B cell (primary cell): ENCODE measurements around the gene SULT1B1. TPM values are rescaled to one million over a fixed set of nuclear protein-coding genes. Genes with fewer than 3 reads are reported as not detected.

ENCODE experiments used
- ATAC-seq: fragments of 200-7000 bp; cut with Tn5 transposase; one replicate; pipeline ENCODE4 v1.10.0; 2021; ENCODE audit warnings: low read depth, mild to moderate bottlenecking, moderate number of reproducible peaks, moderate library complexity
- CTCF ChIA-PET: fragments of 350-600 bp; sonication (Branson Sonifier 250); formaldehyde crosslinking; loops from one replicate; lab custom pipeline; 2021; ENCODE audit warnings: antibody characterized with exemption, inconsistent platforms; lab: Charles Lee
- POLR2A ChIA-PET: fragments of 350-600 bp; sonication (Branson Sonifier 250); formaldehyde crosslinking; loops from one replicate; lab custom pipeline; 2021; ENCODE audit warnings: antibody characterized with exemption; lab: Charles Lee
- DNase-seq: peaks from one replicate; pipeline ENCODE4 v3.0.0; 2013
- H2AFZ ChIP-seq: 2 replicates; pipeline ENCODE4 v1.6.1; 2012; ENCODE audit warnings: mild to moderate bottlenecking, low read depth, low read length; ENCODE audit not compliant: insufficient read depth, poor library complexity, severe bottlenecking
- H3K27ac ChIP-seq, 2 donors: 1 replicate in 1 of 2; 2 replicates in 1 of 2; pipeline ENCODE4 v1.5.1; 2012 to 2013; ENCODE audit warnings: low read length in 2 of 2, mild to moderate bottlenecking in 2 of 2, moderate library complexity in 1 of 2
- H3K27me3 ChIP-seq, 4 experiments: fragments of 200-600 bp in 1 of 4; sonication (generic) in 1 of 4; replicated peaks in 1 of 4; 1 replicate in 2 of 4; 2 replicates in 2 of 4; pipeline versions ENCODE4 v1.6.1 to v1.7.0; 2013 to 2016; ENCODE audit warnings: low read length in 3 of 4, mild to moderate bottlenecking in 2 of 4, mixed read lengths in 1 of 4, moderate library complexity in 1 of 4; ENCODE audit not compliant: insufficient read depth in 4 of 4, control insufficient read depth in 3 of 4; ENCODE audit errors: control extremely low read depth in 1 of 4
- H3K36me3 ChIP-seq, 2 experiments: replicated peaks in 1 of 2; 1 replicate in 1 of 2; 2 replicates in 1 of 2; pipeline versions ENCODE4 v1.6.1 to v1.7.1; 2013; ENCODE audit warnings: low read length in 1 of 2; ENCODE audit not compliant: insufficient read depth in 2 of 2, control insufficient read depth in 1 of 2; ENCODE audit errors: control extremely low read depth in 1 of 2, extremely low read depth in 1 of 2
- H3K4me1 ChIP-seq, 2 donors: fragments of 200-600 bp in 1 of 2; sonication (generic) in 1 of 2; 1 replicate in 1 of 2; 2 replicates in 1 of 2; pipeline versions ENCODE4 v1.5.1 to v1.6.1; 2013 to 2017; ENCODE audit warnings: low read length in 2 of 2; ENCODE audit not compliant: control insufficient read depth in 2 of 2, insufficient read depth in 2 of 2
- H3K4me2 ChIP-seq: replicated peaks from 2 replicates; pipeline ENCODE3; 2012; ENCODE audit warnings: mild to moderate bottlenecking, low read depth, low read length; ENCODE audit not compliant: poor library complexity, severe bottlenecking
- H3K4me3 ChIP-seq, 5 experiments: fragments of 200-600 bp in 1 of 5; sonication (generic) in 1 of 5; 1 replicate in 3 of 5; 2 replicates in 2 of 5; pipeline versions ENCODE4 v1.5.1 to v1.7.0; 2011 to 2016; ENCODE audit warnings: low read length in 4 of 5, mild to moderate bottlenecking in 4 of 5, low read depth in 2 of 5, control low read depth in 1 of 5, moderate library complexity in 1 of 5; ENCODE audit not compliant: insufficient read depth in 1 of 5; ENCODE audit errors: control extremely low read depth in 1 of 5, extremely low read depth in 1 of 5
- H3K79me2 ChIP-seq: fragments of 200-600 bp; sonication (generic); one replicate; pipeline ENCODE4 v1.6.0; 2016; ENCODE audit warnings: low read length; ENCODE audit not compliant: control insufficient read depth, insufficient read depth
- H3K9ac ChIP-seq: fragments of 200-600 bp; sonication (generic); 2 replicates; pipeline ENCODE4 v1.6.1; 2017; ENCODE audit warnings: mild to moderate bottlenecking, low read length, moderate library complexity
- H3K9me3 ChIP-seq, 3 donors: one replicate each; pipeline versions ENCODE4 v1.6.1 to v1.7.1; 2013; ENCODE audit warnings: low read length in 2 of 3; ENCODE audit not compliant: control insufficient read depth in 2 of 3, insufficient read depth in 1 of 3; ENCODE audit errors: control extremely low read depth in 1 of 3
- H4K20me1 ChIP-seq: 2 replicates; pipeline ENCODE4 v1.6.0; 2012; ENCODE audit warnings: mild to moderate bottlenecking, low read length; ENCODE audit not compliant: insufficient read depth, control insufficient read depth, poor library complexity, severe bottlenecking
- H3K27ac Mint-ChIP-seq: one replicate; pipeline ENCODE4 v1.8.0; 2021; ENCODE audit warnings: mixed read lengths
- H3K27me3 Mint-ChIP-seq: one replicate; pipeline ENCODE4 v1.8.0; 2021; ENCODE audit warnings: mixed read lengths
- H3K4me1 Mint-ChIP-seq: one replicate; pipeline ENCODE4 v1.8.0; 2021; ENCODE audit warnings: mixed read lengths
- H3K4me3 Mint-ChIP-seq: one replicate; pipeline ENCODE4 v1.8.0; 2021; ENCODE audit warnings: mixed read lengths
- H3K9me3 Mint-ChIP-seq: one replicate; pipeline ENCODE4 v1.8.0; 2022; ENCODE audit warnings: mixed read lengths; ENCODE audit not compliant: insufficient read depth
- EZH2 ChIP-seq: IDR thresholded peaks from 2 replicates; pipeline ENCODE4 v1.6.1; 2012; ENCODE audit warnings: borderline replicate concordance, low read depth, mild to moderate bottlenecking, moderate library complexity, low read length; ENCODE audit not compliant: insufficient read depth, poor library complexity, severe bottlenecking
- WGBS: methylation state at CpG from one replicate; pipeline ENCODE4 v1.1.5; 2013; ENCODE audit warnings: missing lambda C conversion rate; ENCODE audit not compliant: insufficient coverage; 5-methylcytosine and 5-hydroxymethylcytosine counted together
- intact Hi-C: fragments of 100-400 bp; cut with micrococcal nuclease; formaldehyde crosslinking; loops from one replicate; pipeline ENCODE4 v1.10.0; 2022
- polyA plus RNA-seq: library from polyadenylated mRNA; depleted of rRNA; stranded (reverse); fragments of >200 nt; gene quantifications from 2 replicates; pipeline ENCODE4 v1.2.3, GENCODE V29; 2012
- total RNA-seq, 2 donors: library from RNA; stranded (reverse); fragments of 120-200 nt in 1 of 2; gene quantifications; 1 replicate in 1 of 2; 2 replicates in 1 of 2; pipeline versions ENCODE4 v1.2.3 to v1.2.4, GENCODE V29; 2013 to 2022
- TF ChIP-seq, protein P1 (sequence below): fragments of 200-600 bp; IDR thresholded peaks from one replicate; pipeline ENCODE4 v1.8.0; 2022; ENCODE audit warnings: antibody characterized with exemption, mild to moderate bottlenecking

The SULT1B1 gene
- total and polyA plus RNA-seq, 2 donors (not counting 1 experiment from before 2014, with no cell fraction given), result 0.01 to 0.12 TPM

DNA sequence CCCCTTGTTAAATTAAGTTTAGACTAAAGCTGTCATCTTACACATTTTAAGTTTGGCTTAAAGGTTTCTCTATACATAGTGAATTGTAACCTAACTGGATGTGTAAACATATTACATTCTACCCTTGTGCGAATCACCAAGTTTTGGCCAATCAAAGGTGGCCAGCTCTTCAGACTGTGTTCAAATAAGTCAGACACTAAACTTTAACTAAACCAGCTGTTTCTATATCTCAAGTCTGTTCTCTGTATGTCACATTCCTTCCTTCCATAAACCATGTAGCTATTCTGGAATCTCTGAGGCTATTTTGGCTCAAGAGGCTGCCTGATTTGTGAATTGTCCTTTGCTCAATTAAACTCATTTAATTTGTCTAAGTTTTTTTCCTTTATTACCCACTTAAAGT, 6.7 kb downstream of the SULT1B1 start:
- POLR2A ChIA-PET, result no interaction called here
- Histone ChIP-seq H3K27me3 (no peaks in the 10 kb centered on the region), H2AFZ (no peak overlapping the region), H3K79me2 (no peaks in the 10 kb centered on the region), H3K36me3 (no peaks in the 10 kb centered on the region), H3K4me1 (no peaks in the 10 kb centered on the region), H3K9me3 (no peaks in the 10 kb centered on the region), H3K9ac (no peak overlapping the region), H3K4me3 (no peak overlapping the region), H3K27ac (no peak overlapping the region), H3K4me2 (no peak overlapping the region), H4K20me1 (no peaks in the 10 kb centered on the region)
- WGBS, result no CpG with 5 or more reads among the region's 1 CpG
- TF ChIP-seq EZH2, result no peak
- TF ChIP-seq, protein P1, sequence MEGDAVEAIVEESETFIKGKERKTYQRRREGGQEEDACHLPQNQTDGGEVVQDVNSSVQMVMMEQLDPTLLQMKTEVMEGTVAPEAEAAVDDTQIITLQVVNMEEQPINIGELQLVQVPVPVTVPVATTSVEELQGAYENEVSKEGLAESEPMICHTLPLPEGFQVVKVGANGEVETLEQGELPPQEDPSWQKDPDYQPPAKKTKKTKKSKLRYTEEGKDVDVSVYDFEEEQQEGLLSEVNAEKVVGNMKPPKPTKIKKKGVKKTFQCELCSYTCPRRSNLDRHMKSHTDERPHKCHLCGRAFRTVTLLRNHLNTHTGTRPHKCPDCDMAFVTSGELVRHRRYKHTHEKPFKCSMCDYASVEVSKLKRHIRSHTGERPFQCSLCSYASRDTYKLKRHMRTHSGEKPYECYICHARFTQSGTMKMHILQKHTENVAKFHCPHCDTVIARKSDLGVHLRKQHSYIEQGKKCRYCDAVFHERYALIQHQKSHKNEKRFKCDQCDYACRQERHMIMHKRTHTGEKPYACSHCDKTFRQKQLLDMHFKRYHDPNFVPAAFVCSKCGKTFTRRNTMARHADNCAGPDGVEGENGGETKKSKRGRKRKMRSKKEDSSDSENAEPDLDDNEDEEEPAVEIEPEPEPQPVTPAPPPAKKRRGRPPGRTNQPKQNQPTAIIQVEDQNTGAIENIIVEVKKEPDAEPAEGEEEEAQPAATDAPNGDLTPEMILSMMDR, result no peak
- H3K27ac Mint-ChIP-seq, result no peak overlapping the region
- no peaks in the 10 kb centered on the region for H3K9me3 Mint-ChIP-seq
- no peak for DNase-seq
- CTCF ChIA-PET, result no interaction called here
- intact Hi-C loops, result no loop called here
- H3K4me1 Mint-ChIP-seq, result no peaks in the 10 kb centered on the region
- no peaks in the 10 kb centered on the region for H3K27me3 Mint-ChIP-seq
- ATAC-seq, result no peak
- no peak overlapping the region for H3K4me3 Mint-ChIP-seq

DNA sequence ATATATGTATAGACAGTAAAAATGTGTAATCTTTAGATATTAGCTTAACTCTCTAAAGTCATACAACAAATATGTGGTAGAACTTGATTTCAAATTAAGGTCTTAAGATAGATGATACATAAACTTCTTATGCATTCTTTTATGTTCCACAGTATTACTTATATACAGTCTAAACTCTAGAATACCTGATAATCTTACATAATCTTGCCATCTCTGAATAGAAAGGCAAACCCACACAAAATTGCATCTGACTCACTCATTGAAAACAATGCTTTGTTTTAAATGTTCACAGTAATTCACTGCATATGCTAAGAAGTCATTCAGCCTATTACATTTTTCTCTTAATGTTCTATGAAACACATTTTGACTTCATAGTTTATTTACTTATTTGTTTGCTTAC, 10.1 kb downstream of the SULT1B1 start:
- H3K79me2 ChIP-seq, result no peaks in the 10 kb centered on the region
- H3K4me1 Mint-ChIP-seq, result no peaks in the 10 kb centered on the region
- no peaks in the 10 kb centered on the region for H3K4me1 ChIP-seq
- DNase-seq (no peak), ATAC-seq (no peak)
- H3K9me3 Mint-ChIP-seq, result no peaks in the 10 kb centered on the region
- intact Hi-C loops, result no loop called here
- H3K27ac ChIP-seq, result no peak overlapping the region
- POLR2A ChIA-PET, result no interaction called here
- H4K20me1 ChIP-seq, result no peaks in the 10 kb centered on the region
- H3K36me3 ChIP-seq, result no peaks in the 10 kb centered on the region
- H3K4me3 Mint-ChIP-seq, result no peak overlapping the region
- no peak overlapping the region for H3K9ac ChIP-seq
- CTCF ChIA-PET, result no interaction called here
- H3K27me3 Mint-ChIP-seq, result no peaks in the 10 kb centered on the region
- H3K27me3 ChIP-seq, result no peaks in the 10 kb centered on the region
- H2AFZ ChIP-seq, result no peak overlapping the region
- no peak overlapping the region for H3K4me2 ChIP-seq
- no peak overlapping the region for H3K4me3 ChIP-seq
- H3K27ac Mint-ChIP-seq, result no peak overlapping the region
- no peaks in the 10 kb centered on the region for H3K9me3 ChIP-seq
- no peak for TF ChIP-seq EZH2
- TF ChIP-seq, protein P1, result no peak
